Measurements from ENCODE around the gene TAF1A. TPM values are rescaled to one million over a fixed set of nuclear protein-coding genes. Genes with fewer than 3 reads are reported as not detected.

Gene TAF1A
- total RNA-seq, 3 donors from 2014 or later = 3.2 to 10.7 (median 6.9) TPM

- peaks cover 0 to 7% of the 10 kb centered on the region in 2 donors for H3K4me1 ChIP-seq
- no peaks in the 10 kb centered on the region for H3K36me3 ChIP-seq
- no peak for TF ChIP-seq POLR2AphosphoS5 (IDR thresholded peaks at IDR 0.05)
- no peak for TF ChIP-seq POLR2A (IDR thresholded peaks at IDR 0.05)
- no peaks in the 10 kb centered on the region for H3K27me3 ChIP-seq
- no peaks in the 10 kb centered on the region for H3K9me3 ChIP-seq
- H3K27ac ChIP-seq = no peak overlapping the region
- H3K4me3 ChIP-seq = no peak overlapping the region
- DNase-seq (ENCODE audit: low spot score in 2 of 2) = no peak
- intact Hi-C loops (cut with DNase I; ENCODE audit: low total_unique reads) = no loop called here
These were observed 5.1 kb upstream of the TAF1A start for GRCh38 chr1:222594789-222595188.

DNA sequence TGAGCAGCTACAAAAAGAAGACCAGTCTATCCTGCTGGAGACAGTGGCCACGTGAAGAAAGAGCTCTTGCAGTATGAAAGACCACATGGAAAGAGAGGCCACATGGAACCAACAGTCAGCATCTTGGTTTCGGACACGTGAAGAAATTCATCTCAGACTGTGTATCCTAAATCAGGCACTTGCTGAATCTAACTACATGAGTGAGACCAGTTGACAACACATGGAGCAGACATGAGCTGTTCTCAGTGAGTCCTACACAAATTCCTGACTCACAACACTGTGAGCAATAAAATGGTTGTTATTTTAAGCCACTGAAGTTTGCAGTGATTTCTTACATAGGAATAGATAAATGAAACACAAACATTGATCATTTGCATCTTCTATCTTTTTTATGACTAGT is 2.4 kb upstream of the TAF1A start:
- no peak for TF ChIP-seq CTCF (IDR thresholded peaks at IDR 0.05)
- TF ChIP-seq POLR2AphosphoS5 (IDR thresholded peaks at IDR 0.05) = no peak
- TF ChIP-seq POLR2A (IDR thresholded peaks at IDR 0.05) = no peak
- Histone ChIP-seq H3K9me3 (no peaks in the 10 kb centered on the region), H3K27me3 (no peaks in the 10 kb centered on the region), H3K36me3 (no peaks in the 10 kb centered on the region), H3K4me3 (no peak overlapping the region), H3K27ac (no peak overlapping the region), H3K4me1 (peaks cover 0 to 11% of the 10 kb centered on the region in 2 donors)
- intact Hi-C loops (cut with DNase I; ENCODE audit: low total_unique reads) = no loop called here
- no peak for DNase-seq (ENCODE audit: low spot score in 2 of 2)

GRCh38 chr1:222588135-222588534 is 1.6 kb downstream of the TAF1A start:
- Histone ChIP-seq H3K9me3 (no peaks in the 10 kb centered on the region), H3K4me1 (peaks cover 0 to 11% of the 10 kb centered on the region in 2 donors), H3K27me3 (no peaks in the 10 kb centered on the region), H3K27ac (no peak overlapping the region), H3K4me3 (no peak overlapping the region), H3K36me3 (no peaks in the 10 kb centered on the region)
- intact Hi-C loops (cut with DNase I; ENCODE audit: low total_unique reads) = no loop called here
- DNase-seq (ENCODE audit: low spot score in 2 of 2) = no peak
- TF ChIP-seq CTCF (IDR thresholded peaks at IDR 0.05) (no peak), POLR2A (IDR thresholded peaks at IDR 0.05) (no peak), POLR2AphosphoS5 (IDR thresholded peaks at IDR 0.05) (no peak)

- intact Hi-C loops (cut with DNase I; ENCODE audit: low total_unique reads) = no loop called here
- no peak overlapping the region for H3K4me3 ChIP-seq
- no peaks in the 10 kb centered on the region for H3K9me3 ChIP-seq
- peaks cover 0 to 11% of the 10 kb centered on the region in 2 donors for H3K4me1 ChIP-seq
- no peaks in the 10 kb centered on the region for H3K36me3 ChIP-seq
- H3K27ac ChIP-seq = no peak overlapping the region
- TF ChIP-seq POLR2AphosphoS5 (IDR thresholded peaks at IDR 0.05) (no peak), POLR2A (IDR thresholded peaks at IDR 0.05) (no peak), CTCF (IDR thresholded peaks at IDR 0.05) (no peak)
- no peak for DNase-seq (ENCODE audit: low spot score in 2 of 2)
- no peaks in the 10 kb centered on the region for H3K27me3 ChIP-seq
These were observed 2.9 kb downstream of the TAF1A start for GRCh38 chr1:222586842-222587241.

GRCh38 chr1:222583079-222583478 is 6.7 kb downstream of the TAF1A start:
- intact Hi-C loops (cut with DNase I; ENCODE audit: low total_unique reads) = no loop called here

More at GRCh38 chr1:222583079-222583478, 6.7 kb downstream of the TAF1A start:
- Histone ChIP-seq H3K27ac (no peak overlapping the region), H3K4me3 (no peak overlapping the region), H3K4me1 (peaks cover 0 to under 1% of the 10 kb centered on the region in 2 donors), H3K27me3 (no peaks in the 10 kb centered on the region), H3K9me3 (no peaks in the 10 kb centered on the region), H3K36me3 (no peaks in the 10 kb centered on the region)
- no peak for DNase-seq (ENCODE audit: low spot score in 2 of 2)
- TF ChIP-seq CTCF (IDR thresholded peaks at IDR 0.05) (no peak), POLR2AphosphoS5 (IDR thresholded peaks at IDR 0.05) (no peak), POLR2A (IDR thresholded peaks at IDR 0.05) (no peak)
